ENCODE results near the gene PRKCE.

Gene PRKCE

GRCh38 chr2:46032996-46033395 lies 381.5 kb downstream of the PRKCE start:
- peak; percentile 20 for DNase-seq (ENCODE audit: low spot score)
- TF ChIP-seq CTCF (IDR thresholded peaks at IDR 0.05; ENCODE audit: extremely low read depth, missing control alignments), result no peak

DNA sequence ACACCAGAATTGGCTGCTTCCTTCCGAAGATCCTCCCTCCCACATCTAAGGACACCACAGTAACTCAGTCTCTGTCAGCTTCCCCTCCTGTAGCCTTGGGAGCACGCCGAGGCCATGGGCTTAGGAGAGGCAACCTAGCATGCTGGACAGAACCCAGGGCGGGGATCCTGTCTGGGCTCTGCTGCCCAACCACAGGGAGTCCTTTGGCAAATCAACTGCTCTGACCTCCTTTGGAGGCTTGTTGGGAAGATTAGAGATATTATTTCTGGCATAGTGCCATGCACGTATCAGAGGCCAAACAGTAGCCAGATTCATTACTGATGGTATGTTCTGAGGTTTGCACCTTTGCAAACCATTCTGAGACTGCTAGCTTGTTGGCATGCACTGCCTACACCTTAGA lies 383.1 kb downstream of the PRKCE start:
- no peak for TF ChIP-seq CTCF (IDR thresholded peaks at IDR 0.05; ENCODE audit: extremely low read depth, missing control alignments)
- no peak for DNase-seq (ENCODE audit: low spot score)

DNA sequence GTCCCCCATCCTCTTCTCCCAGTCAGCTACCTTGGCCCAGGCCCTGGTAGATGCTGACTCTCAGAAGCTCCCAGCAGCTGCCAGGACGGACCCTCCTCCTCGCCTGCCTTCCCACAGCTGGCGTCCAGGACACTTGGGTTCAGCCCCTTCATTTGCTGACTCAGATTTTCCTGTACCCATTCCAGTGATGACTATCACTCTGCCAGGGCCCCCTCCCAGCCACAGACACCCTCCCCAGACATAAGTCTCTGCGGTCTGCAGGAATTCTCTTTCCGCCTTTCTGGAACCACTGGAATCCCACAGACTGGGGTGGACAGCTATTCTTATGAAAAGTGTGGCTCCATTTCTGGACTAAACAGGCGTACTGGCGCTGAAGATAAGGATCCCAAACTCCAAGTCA lies 385.5 kb downstream of the PRKCE start:
- DNase-seq (ENCODE audit: low spot score), result no peak
- TF ChIP-seq CTCF (IDR thresholded peaks at IDR 0.05; ENCODE audit: extremely low read depth, missing control alignments), result no peak

GRCh38 chr2:46039543-46040303 lies 388.2 kb downstream of the PRKCE start:
- TF ChIP-seq CTCF (IDR thresholded peaks at IDR 0.05; ENCODE audit: extremely low read depth, missing control alignments), result no peak
- no peak for DNase-seq (ENCODE audit: low spot score)

- DNase-seq (ENCODE audit: low spot score), result no peak
- no peak for TF ChIP-seq CTCF (IDR thresholded peaks at IDR 0.05; ENCODE audit: extremely low read depth, missing control alignments)
Measured at GRCh38 chr2:46040563-46041155, 389.2 kb downstream of the PRKCE start.

- no peak for TF ChIP-seq CTCF (IDR thresholded peaks at IDR 0.05; ENCODE audit: extremely low read depth, missing control alignments)
- DNase-seq (ENCODE audit: low spot score), result no peak
Measured at GRCh38 chr2:46041434-46041833, 390.0 kb downstream of the PRKCE start.

- no peak for DNase-seq (ENCODE audit: low spot score)
- no peak for TF ChIP-seq CTCF (IDR thresholded peaks at IDR 0.05; ENCODE audit: extremely low read depth, missing control alignments)
Measured at GRCh38 chr2:46042207-46042637, 390.7 kb downstream of the PRKCE start.

Data from GM20000 (cell line).